Ovary (tissue), 3 donors: Measurements from ENCODE around the gene UMAD1.

Experiments used
- EP300 ChIP-seq: sonication (generic); formaldehyde crosslinking; IDR thresholded peaks from one replicate; pipeline ENCODE4 v1.6.1; 2017; ENCODE audit warnings: antibody characterized with exemption
- POLR2A ChIP-seq: fragments of 450-650 bp; IDR thresholded peaks from one replicate; pipeline ENCODE4 v1.6.1; 2017; ENCODE audit warnings: antibody characterized with exemption, mild to moderate bottlenecking, moderate library complexity
- TF ChIP-seq, protein P1 (sequence below), 3 donors: fragments of 450-650 bp in 2 of 3; fragments of 200-600 bp in 1 of 3; IDR thresholded peaks; one replicate each; pipeline versions ENCODE4 v1.5.1 to v1.8.0; 2016 to 2022; ENCODE audit warnings: antibody characterized with exemption in 3 of 3, mild to moderate bottlenecking in 1 of 3
- donor health status: DM: no; HTN: no; CAD: no.

- TF ChIP-seq POLR2A (no peak), EP300 (no peak)
- TF ChIP-seq, protein P1, sequence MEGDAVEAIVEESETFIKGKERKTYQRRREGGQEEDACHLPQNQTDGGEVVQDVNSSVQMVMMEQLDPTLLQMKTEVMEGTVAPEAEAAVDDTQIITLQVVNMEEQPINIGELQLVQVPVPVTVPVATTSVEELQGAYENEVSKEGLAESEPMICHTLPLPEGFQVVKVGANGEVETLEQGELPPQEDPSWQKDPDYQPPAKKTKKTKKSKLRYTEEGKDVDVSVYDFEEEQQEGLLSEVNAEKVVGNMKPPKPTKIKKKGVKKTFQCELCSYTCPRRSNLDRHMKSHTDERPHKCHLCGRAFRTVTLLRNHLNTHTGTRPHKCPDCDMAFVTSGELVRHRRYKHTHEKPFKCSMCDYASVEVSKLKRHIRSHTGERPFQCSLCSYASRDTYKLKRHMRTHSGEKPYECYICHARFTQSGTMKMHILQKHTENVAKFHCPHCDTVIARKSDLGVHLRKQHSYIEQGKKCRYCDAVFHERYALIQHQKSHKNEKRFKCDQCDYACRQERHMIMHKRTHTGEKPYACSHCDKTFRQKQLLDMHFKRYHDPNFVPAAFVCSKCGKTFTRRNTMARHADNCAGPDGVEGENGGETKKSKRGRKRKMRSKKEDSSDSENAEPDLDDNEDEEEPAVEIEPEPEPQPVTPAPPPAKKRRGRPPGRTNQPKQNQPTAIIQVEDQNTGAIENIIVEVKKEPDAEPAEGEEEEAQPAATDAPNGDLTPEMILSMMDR (IDR thresholded peaks at IDR 0.05) = no peak
These were observed 1.1 kb upstream of the UMAD1 start for GRCh38 chr7:7639421-7639820.
